C4-2B (cell line): Measurements from ENCODE around the gene RYR3.

Source experiments
- ZFX ChIP-seq: fragments of 450-650 bp; IDR thresholded peaks from 2 replicates; pipeline ENCODE4 v1.6.1; 2017
- TF ChIP-seq, protein P1 (sequence below): fragments of 450-650 bp; conservative IDR thresholded peaks from 2 replicates; pipeline ENCODE4 v1.5.1; 2017; ENCODE audit warnings: mild to moderate bottlenecking

DNA sequence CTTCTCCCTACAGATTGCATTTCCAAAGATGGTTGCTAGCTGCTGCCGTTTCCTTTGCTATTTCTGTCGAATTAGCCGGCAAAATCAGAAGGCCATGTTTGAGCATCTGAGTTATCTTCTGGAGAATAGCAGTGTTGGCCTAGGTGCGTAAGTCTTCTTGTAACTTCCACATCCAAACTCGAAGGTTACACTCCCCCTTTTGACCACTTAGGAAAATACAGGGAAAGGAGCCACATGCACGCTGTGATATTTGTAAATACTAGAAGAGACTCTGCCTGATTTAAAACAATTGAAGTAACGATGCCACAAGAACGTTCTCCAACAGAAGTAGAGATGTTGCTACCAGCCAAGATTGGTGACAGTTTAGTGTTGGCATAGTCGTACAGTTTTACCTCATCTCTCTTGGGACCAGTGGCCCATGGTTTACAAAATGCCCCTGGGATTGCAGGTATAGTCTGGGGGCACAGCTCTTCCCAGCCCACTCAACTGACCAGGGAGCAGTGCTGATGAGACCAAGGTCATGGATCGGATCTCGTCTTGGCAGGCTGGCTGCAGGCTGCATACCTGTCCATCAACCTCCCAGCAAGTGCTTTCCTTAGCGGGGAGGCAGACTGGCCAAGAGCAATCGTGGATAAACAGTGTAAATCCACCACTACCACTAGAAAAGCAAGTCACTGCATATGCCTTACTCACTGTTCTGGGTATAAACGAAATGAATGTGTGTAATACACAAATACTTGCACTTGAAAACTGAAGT, 389.1 kb downstream of the RYR3 start:
- TF ChIP-seq, protein P1, sequence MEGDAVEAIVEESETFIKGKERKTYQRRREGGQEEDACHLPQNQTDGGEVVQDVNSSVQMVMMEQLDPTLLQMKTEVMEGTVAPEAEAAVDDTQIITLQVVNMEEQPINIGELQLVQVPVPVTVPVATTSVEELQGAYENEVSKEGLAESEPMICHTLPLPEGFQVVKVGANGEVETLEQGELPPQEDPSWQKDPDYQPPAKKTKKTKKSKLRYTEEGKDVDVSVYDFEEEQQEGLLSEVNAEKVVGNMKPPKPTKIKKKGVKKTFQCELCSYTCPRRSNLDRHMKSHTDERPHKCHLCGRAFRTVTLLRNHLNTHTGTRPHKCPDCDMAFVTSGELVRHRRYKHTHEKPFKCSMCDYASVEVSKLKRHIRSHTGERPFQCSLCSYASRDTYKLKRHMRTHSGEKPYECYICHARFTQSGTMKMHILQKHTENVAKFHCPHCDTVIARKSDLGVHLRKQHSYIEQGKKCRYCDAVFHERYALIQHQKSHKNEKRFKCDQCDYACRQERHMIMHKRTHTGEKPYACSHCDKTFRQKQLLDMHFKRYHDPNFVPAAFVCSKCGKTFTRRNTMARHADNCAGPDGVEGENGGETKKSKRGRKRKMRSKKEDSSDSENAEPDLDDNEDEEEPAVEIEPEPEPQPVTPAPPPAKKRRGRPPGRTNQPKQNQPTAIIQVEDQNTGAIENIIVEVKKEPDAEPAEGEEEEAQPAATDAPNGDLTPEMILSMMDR, result no peak
- no peak for TF ChIP-seq ZFX
